ENCODE data around the gene ZBTB7C.

GRCh38 chr18:48166336-48166875 lies 242.8 kb downstream of the ZBTB7C start:
- no peak for TF ChIP-seq CTCF (conservative IDR thresholded peaks at IDR 0.05; ENCODE audit: low read depth, low read length)
- TF ChIP-seq EZH2 (IDR thresholded peaks at IDR 0.05; ENCODE audit: borderline replicate concordance, low read depth, low read length, poor library complexity, severe bottlenecking) = no peak
